Glutamatergic neuron (in vitro differentiated cells): ENCODE measurements around the gene TIFAB. TPM values are rescaled to one million over a fixed set of nuclear protein-coding genes. Genes with fewer than 3 reads are reported as not detected.

Source experiments
- DNase-seq: peaks from one replicate; pipeline ENCODE4 v3.0.0; 2022
- H3K27ac Mint-ChIP-seq: one replicate; pipeline ENCODE4 v1.8.0; 2020; ENCODE audit warnings: mild to moderate bottlenecking, mixed read lengths, inconsistent platforms; ENCODE audit not compliant: unreplicated experiment
- H3K27me3 Mint-ChIP-seq: one replicate; pipeline ENCODE4 v1.8.0; 2020; ENCODE audit warnings: mild to moderate bottlenecking, moderate library complexity, mixed read lengths, inconsistent platforms; ENCODE audit not compliant: unreplicated experiment
- H3K36me3 Mint-ChIP-seq: one replicate; pipeline ENCODE4 v1.8.0; 2020; ENCODE audit warnings: mild to moderate bottlenecking, mixed read lengths, inconsistent platforms; ENCODE audit not compliant: unreplicated experiment
- H3K4me1 Mint-ChIP-seq: one replicate; pipeline ENCODE4 v1.8.0; 2020; ENCODE audit warnings: mild to moderate bottlenecking, low read depth, mixed read lengths, inconsistent platforms; ENCODE audit not compliant: unreplicated experiment
- H3K4me3 Mint-ChIP-seq: one replicate; pipeline ENCODE4 v1.8.0; 2020; ENCODE audit warnings: mild to moderate bottlenecking, mixed read lengths, inconsistent platforms; ENCODE audit not compliant: unreplicated experiment
- H3K9me3 Mint-ChIP-seq: one replicate; pipeline ENCODE4 v1.8.0; 2020; ENCODE audit warnings: mild to moderate bottlenecking, moderate library complexity, mixed read lengths, inconsistent platforms; ENCODE audit not compliant: unreplicated experiment
- total RNA-seq: library from RNA; stranded (reverse); fragmentation: NEBNext Ultra II Directional; extraction: Animal tissue kit (Norgen Biotek cat#: 25700); gene quantifications from one replicate; pipeline ENCODE4 v1.2.1, GENCODE V29; 2021; ENCODE audit not compliant: unreplicated experiment
- TF ChIP-seq, protein P1 (sequence below): fragments of 200-600 bp; sonication (generic); IDR thresholded peaks from one replicate; pipeline ENCODE4 v1.5.0; 2021; ENCODE audit not compliant: partially characterized antibody, unreplicated experiment

The TIFAB gene
- total RNA-seq, 1 donor from 2014 or later = not detected

DNA sequence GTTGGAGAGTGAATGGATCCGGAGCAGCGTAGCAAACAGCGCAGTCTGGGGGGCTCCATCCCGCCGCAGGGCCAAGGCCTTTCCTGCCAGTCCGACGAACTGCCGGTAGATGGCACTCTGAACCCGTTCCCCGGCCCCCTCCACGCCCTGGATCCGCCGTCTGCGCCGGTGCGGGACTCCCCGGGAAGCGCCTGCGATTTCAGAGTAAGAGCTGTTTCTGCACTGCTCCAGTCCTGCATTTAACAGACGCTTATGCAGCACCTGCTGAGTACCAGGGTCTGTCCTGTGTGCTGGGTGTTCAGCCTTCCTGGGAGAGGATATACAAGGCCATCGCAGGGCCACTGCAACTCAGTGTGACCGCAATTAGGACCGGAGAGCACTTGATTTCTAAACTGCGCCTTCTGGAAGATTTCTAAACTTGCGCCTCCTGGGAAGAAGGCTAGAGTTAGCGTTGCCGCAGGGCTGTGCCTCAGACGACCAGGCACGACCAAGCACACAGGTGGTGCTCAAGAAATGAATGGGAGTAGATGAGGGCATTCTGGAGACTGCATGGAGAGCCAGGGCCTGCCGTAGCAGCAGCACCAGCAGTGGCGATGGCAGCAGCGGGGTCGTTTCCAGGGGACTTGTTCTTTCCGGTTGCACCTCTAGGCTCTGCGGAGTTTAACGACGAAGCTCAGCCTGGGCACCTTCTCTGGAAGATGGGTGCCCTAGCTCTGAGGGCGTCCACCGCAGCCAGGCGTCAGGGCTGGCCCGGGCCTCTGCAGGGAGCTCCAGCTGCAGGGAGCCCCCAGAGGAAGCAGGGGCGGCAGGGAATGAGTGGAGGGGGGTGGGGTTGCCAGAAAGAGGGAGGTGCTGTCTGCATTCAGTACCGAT lies 14.3 kb upstream of the TIFAB start:
- Mint-ChIP-seq H3K27me3 (peaks cover 7% of the 10 kb centered on the region), H3K4me3 (peak overlapping the region; percentile 83), H3K27ac (peak overlapping the region; percentile 72), H3K9me3 (peaks cover 7% of the 10 kb centered on the region), H3K4me1 (peaks cover 25% of the 10 kb centered on the region), H3K36me3 (no peaks in the 10 kb centered on the region)
- DNase-seq = peak; percentile 95
- TF ChIP-seq, protein P1, sequence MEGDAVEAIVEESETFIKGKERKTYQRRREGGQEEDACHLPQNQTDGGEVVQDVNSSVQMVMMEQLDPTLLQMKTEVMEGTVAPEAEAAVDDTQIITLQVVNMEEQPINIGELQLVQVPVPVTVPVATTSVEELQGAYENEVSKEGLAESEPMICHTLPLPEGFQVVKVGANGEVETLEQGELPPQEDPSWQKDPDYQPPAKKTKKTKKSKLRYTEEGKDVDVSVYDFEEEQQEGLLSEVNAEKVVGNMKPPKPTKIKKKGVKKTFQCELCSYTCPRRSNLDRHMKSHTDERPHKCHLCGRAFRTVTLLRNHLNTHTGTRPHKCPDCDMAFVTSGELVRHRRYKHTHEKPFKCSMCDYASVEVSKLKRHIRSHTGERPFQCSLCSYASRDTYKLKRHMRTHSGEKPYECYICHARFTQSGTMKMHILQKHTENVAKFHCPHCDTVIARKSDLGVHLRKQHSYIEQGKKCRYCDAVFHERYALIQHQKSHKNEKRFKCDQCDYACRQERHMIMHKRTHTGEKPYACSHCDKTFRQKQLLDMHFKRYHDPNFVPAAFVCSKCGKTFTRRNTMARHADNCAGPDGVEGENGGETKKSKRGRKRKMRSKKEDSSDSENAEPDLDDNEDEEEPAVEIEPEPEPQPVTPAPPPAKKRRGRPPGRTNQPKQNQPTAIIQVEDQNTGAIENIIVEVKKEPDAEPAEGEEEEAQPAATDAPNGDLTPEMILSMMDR = peak; percentile 79

DNA sequence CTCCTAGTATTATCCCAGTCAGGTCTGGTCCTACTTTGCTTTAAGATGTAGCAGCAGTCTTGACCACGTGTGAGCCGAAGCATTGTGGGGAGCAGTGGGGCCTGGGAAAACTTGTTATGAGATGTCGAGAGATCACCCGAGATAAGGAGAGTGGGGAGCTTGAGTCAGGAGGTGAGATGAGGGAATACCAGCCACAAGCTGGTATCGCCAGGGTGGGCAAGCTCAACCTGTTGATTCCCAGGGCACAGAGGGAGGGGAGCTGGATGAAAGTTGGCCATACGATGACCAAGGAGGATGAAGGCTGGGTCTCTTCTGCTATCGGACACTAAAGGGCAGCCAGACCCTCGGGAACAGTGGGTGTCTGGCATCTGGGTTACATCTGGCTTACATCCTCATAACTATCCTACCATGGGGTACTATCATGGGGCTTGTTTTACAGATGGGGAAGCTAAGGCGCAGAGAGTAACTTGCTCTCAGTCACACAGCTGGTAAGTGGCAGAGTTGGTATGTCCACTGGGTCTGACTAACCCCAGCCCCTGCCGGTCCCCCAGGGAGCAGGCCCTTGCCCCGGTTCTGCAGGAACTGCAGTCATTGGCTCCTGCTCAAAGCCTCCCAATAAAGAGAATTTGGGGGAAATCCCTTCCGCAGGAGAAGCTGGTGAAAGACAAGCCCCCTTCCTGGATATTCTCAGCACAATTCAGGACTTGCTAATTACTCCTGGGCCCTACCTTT lies 13.4 kb upstream of the TIFAB start:
- H3K27me3 Mint-ChIP-seq = peaks cover 4% of the 10 kb centered on the region
- H3K27ac Mint-ChIP-seq = no peak overlapping the region

DNA sequence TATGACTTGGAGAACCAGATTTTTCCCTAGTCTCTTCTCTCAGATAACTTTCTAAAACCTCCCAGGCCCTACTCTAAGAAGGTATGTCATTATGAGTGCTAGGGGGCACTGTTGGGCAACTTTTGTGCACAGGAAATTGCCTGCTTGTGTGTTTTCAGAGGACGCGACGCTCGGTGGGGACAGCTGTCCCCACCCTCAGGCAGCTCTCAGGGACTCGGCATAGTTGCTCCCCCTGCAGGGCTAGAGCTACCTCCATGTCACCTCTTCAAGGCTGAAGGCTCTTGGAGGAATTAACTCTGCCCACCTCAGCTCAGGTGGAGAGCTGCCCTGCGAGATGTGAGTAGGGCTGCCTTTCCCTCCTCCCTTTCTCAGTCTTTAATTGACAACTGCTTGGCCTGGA lies 10.2 kb upstream of the TIFAB start:
- no peak overlapping the region for H3K4me3 Mint-ChIP-seq
- H3K36me3 Mint-ChIP-seq = no peaks in the 10 kb centered on the region
- H3K27ac Mint-ChIP-seq = no peak overlapping the region
- TF ChIP-seq, protein P1 = peak; percentile 78
- peaks cover 18% of the 10 kb centered on the region for H3K4me1 Mint-ChIP-seq
- peaks cover 4% of the 10 kb centered on the region for H3K9me3 Mint-ChIP-seq
- H3K27me3 Mint-ChIP-seq = peaks cover 2% of the 10 kb centered on the region
- peak; percentile 79 for DNase-seq

More for the DNA sequence above, 13.4 kb upstream of the TIFAB start:
- H3K4me1 Mint-ChIP-seq = peaks cover 25% of the 10 kb centered on the region
- H3K36me3 Mint-ChIP-seq = no peaks in the 10 kb centered on the region
- DNase-seq = no peak
- TF ChIP-seq, protein P1 = no peak
- peaks cover 7% of the 10 kb centered on the region for H3K9me3 Mint-ChIP-seq
- H3K4me3 Mint-ChIP-seq = no peak overlapping the region

DNA sequence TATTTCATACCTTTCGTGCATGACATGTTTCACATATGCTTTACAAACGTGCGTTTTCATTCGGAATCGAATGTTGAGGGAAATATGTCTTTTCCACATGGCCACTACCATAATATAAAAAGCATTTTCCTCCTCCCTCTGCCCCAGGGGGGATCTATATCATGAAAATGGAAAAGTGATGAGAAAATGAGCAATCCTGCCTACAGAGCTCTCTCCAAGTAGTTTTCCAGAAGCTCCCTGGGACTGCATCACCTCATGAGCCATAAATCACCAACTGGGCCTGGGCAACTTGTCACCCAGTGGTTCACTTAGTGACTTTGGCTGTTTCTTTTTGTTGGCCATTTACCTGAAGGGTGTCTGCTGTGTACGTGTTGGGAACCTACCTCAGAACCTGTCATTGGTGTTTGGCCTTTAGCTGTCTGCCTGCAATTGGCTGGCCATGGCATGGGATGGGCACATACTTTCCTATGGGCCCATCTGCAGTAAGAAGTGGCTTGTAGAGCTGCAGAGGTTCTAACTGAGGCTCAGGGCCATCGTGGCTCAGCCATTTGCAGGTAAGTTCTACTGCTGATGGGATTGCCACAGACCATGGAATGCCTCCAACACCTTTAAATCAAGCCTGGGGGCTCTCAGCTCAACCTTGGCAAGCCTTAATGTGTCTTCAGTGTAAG lies 9.5 kb upstream of the TIFAB start:
- peaks cover 13% of the 10 kb centered on the region for H3K4me1 Mint-ChIP-seq
- DNase-seq = no peak
- H3K27me3 Mint-ChIP-seq = peaks cover 2% of the 10 kb centered on the region
- TF ChIP-seq, protein P1 = no peak
- no peak overlapping the region for H3K4me3 Mint-ChIP-seq
- peaks cover 4% of the 10 kb centered on the region for H3K9me3 Mint-ChIP-seq
- H3K36me3 Mint-ChIP-seq = no peaks in the 10 kb centered on the region
- no peak overlapping the region for H3K27ac Mint-ChIP-seq
